NCI-H1930 (cell line): ENCODE results near the gene MRPL18.
A peak's percentile ranks its signal among the peaks of the same experiment; 100 is the strongest.
"Not testable (repeated sequence)": the region's sequence is repeated elsewhere in the genome, so short reads cannot be mapped to it uniquely, and the experiment has no call there.

ENCODE experiments used
- DNase-seq, 2 experiments: peaks; one replicate each; lab custom pipeline; 2025; lab: John Stamatoyannopoulos, UW

Gene MRPL18

GRCh38 chr6:159790149-159790955 is at the start of gene MRPL18:
Gene MRPL18, plus strand, starts transcription at chr6:159790467. Its CDS starts 121 bp downstream, at chr6:159790588.
- DNase-seq = peak; percentile 86 to 89

- no peak for DNase-seq
Observed at GRCh38 chr6:159742165-159742564, 48.1 kb upstream of the MRPL18 start.

- DNase-seq = no peak
Observed at GRCh38 chr6:159745081-159745480, 45.2 kb upstream of the MRPL18 start.

DNA sequence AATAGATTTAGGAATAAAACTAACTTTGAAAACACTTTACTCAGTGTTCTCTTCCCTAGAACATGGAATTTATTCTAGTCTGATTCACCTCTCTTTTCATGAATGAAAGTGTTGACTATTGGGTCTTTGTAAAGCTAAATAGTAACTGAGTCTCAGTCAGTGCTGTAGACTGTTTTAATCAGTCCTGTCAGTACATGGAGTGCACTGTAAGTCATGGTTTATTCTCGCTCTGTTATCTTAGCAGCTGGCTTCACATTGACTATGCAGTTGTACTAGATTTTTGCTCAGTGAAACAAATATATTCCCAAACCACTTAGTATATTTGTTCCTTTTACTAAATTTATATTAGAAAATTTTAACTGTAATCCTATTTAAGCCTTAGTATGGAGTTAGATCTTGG is 43.5 kb upstream of the MRPL18 start:
- no peak for DNase-seq

DNA sequence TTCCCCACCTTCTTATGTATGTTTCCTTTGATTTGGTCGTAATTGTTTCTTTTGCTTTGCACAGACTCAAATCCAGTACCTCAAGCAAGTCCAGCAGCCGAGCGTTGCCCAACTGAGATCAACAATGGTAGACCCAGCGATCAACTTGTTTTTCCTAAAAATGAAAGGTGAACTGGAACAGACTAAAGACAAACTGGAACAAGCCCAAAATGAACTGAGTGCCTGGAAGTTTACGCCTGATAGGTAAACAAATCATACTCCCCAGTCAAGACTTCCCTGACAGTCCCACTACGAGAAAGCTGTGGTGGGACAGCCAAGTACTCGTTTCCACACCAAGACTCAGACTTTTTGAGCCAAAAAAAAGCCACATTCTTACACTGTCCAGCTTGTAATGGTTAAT is 42.1 kb upstream of the MRPL18 start:
- not testable (repeated sequence) for DNase-seq

- no peak for DNase-seq
Observed at GRCh38 chr6:159751448-159751847, 38.8 kb upstream of the MRPL18 start.

DNA sequence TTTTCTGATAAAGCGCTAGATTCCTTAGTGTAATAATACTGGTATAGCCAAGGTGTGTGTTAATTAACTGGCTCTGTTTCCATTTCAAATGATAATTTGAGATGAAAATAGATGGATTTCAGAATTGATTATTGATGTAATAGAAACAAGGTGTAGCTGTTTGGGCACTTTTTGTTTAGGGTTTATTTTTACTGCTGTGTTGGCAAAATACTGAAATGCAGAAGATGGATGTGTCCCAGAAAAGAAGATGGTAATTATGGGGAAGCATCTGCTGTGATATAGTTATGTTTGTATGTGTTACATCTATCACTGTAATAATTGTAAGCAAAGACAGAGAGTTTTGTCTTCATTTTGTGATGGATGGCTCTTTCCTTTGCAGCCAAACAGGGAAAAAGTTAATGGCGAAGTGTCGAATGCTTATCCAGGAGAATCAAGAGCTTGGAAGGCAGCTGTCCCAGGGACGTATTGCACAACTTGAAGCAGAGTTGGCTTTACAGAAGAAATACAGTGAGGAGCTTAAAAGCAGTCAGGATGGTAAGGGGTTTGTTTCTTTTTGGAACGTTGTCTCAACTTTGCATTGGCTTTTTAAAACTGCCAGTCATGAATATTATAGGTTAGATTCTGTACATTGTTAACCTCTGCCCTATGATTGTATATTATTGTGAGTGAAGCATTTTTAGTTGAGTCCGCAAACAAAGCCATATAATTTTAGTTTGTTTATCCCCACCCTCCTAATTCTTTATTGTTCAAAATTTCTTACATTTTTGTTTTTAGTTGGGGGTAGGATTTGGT is 37.0 kb upstream of the MRPL18 start:
- DNase-seq = no peak

- DNase-seq = no peak
Observed at GRCh38 chr6:159754401-159754800, 35.9 kb upstream of the MRPL18 start.

DNA sequence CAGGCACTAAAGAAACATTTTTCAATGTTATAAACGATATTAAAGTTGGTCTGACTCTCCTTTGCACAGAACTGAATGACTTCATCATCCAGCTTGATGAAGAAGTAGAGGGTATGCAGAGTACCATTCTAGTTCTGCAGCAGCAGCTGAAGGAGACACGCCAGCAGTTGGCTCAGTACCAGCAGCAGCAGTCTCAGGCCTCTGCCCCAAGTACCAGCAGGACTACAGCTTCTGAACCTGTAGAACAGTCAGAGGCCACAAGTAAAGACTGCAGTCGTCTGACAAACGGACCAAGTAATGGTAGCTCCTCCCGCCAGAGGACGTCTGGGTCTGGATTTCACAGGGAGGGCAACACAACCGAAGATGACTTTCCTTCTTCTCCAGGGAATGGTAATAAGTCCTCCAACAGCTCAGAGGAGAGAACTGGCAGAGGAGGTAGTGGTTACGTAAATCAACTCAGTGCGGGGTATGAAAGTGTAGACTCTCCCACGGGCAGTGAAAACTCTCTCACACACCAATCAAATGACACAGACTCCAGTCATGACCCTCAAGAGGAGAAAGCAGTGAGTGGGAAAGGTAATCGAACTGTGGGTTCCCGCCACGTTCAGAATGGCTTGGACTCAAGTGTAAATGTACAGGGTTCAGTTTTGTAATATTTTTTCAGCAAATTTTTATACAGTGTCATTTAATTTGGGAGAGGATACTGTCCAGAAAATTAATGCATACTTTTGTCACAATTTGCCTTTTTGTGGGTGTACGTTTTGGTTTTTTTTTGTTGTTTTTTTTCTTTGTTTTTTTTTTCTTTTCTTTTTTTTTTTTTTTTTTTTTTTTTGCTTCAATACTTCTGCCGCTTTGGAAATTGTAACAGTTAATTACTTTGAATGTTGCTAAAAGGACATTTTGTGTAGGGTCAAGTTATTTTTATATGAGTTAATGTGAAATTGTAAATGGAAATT is 35.0 kb upstream of the MRPL18 start:
- no peak for DNase-seq

DNA sequence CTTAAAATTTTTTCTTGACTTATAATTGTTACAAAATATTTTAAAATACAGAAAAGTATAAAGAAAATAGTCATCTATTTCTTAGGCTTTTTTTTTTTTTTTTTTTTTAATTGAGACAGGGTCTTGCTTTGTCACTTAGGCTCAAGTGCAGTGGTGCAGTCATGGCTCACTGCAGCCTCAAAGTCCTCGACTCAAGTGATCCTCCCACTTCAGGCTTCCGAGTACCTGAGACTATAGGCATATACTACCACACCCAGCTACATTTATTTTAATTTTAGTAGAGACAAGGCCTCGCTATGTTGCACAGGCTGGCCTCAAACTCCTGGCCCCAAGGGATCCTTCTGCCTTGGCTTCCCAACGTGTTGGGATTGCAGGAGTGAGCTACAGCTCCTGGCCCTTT is 33.8 kb upstream of the MRPL18 start:
- DNase-seq = no peak

- DNase-seq = no peak
Observed at GRCh38 chr6:159758031-159759001, 32.0 kb upstream of the MRPL18 start.

- no peak for DNase-seq
Observed at GRCh38 chr6:159759645-159760044, 30.6 kb upstream of the MRPL18 start.

DNA sequence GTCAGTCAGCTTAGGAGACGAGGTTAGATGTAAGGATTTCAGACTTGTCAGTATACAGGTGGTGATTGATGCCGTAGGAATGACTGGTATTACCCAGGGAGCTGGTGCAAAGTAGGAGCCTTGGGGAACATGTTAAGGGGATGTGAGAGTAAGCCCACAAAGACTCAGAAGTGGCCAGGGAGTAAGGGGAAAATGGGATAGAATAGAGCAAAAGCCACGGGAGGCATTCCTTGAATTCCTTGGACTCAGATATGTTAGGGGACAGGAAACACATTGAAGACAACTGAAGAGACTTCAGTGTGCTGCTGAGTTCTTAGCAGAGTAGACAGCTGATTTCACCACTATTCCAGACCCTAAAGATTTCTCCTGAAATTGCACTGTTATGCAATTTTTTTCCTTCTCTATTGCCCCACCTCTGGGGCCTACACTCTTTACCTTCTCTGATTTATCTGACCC is 29.6 kb upstream of the MRPL18 start:
- no peak for DNase-seq

DNA sequence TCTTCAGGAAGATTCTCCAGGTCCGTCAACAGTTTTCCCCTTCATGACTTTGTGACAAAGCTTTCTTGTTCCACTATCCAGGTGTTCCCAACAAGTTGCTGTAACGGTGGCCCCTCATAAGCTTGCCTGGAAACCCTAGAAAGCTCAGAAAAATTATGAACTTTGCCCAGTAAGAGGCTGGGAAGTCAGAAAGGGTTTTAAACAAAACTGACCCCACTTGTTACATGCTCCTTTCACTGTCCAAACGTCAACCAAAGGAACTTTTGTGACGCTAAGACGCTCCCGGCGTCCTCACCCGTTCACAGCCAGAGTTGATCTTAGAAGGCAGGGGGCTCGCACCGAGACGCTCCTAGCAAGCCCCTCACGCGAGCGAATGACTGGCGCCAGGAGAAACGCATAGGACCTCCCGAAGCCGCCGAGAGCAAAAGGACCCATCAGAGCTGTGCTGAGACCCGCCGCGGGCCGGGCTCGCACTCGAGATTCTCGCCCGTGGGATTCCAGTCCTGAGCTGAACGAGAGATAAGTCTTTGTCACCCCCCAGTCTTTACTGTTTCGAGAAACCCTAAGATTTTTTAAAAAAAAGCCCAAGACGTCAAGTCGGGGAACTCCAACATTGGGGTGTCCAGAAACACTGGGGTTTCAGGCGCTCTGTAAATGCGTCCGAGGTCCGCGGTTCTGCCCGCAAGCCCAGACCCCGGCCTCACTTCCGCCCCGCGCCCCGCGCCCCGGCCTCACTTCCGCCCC is 29.0 kb upstream of the MRPL18 start:
- no peak for DNase-seq

DNA sequence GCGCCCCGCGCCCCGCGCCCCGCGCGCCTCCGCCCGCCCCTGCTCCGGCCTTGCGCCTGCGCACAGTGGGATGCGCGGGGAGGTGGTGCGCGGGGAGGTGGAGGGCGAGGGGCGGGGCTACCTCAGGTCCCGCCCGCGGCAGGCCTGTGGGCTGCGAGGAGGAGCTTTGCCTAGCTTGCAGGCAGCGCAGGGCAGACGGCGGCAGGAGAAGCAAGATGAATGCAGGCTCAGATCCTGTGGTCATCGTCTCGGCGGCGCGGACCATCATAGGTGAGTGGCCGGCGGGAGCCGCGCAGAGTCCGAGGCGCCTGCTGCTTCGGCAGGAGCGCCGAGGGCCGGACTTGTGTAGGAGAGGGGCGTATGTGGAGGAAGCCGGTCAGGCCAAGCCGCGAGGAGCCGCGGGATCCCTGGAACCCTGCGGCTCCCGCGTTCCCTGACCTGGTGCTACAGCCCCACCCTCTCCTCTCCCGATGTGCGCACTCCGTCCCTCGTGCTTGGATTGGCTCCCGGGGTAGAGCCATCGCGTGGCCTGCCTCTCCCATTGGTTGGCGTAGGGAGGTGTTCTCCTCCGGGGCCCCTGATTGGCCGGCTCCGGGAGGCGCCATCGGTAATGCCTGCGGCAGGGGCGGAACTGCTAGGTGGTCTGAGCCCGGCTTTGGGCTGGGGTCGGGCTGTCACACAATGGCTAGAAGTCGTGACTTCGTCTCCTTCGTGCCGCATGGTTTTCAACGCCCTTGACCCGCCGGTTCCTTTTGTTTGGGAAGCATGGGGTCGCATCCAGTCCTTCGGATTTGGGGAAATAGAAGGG is 28.2 kb upstream of the MRPL18 start, which contains the start of gene ACAT2:
Gene ACAT2, plus strand, starts transcription at position 173 of the 808 bp plus-strand sequence. Its CDS starts 43 bp downstream, at position 216.
- peak; percentile 85 for DNase-seq

- DNase-seq = no peak
Observed at GRCh38 chr6:159762681-159763293, 27.5 kb upstream of the MRPL18 start.

- no peak for DNase-seq
Observed at GRCh38 chr6:159766906-159767305, 23.4 kb upstream of the MRPL18 start.

- no peak for DNase-seq
Observed at GRCh38 chr6:159769470-159769869, 20.8 kb upstream of the MRPL18 start.

DNA sequence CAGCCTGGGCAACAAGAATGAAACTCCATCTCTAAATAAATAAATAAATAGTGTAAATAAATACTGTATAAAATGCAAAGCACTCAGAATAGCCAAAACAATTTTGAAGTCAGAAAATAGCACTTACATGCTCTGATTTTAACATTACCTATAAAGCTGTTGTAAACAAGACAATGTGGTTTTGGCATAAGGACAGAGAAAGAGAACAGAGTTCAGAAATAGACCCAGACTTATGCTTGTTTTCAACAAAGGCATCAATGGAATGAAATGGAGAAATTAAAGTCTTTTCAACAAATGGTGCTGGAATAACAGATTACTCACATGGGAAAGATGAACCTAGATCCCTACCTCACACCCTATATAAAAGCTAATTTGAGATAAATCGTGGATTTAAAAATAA is 18.1 kb upstream of the MRPL18 start:
- DNase-seq = no peak
